WTC11 (cell line): ENCODE results near the gene C1orf167. TPM values are rescaled to one million over a fixed set of nuclear protein-coding genes. Genes with fewer than 3 reads are reported as not detected.
A peak's percentile ranks its signal among the peaks of the same experiment; 100 is the strongest.

ENCODE experiments used
- ATAC-seq: fragments of 200-7000 bp; cut with Tn5 transposase; 2 replicates; pipeline ENCODE4 v1.10.0; 2021; ENCODE audit warnings: mild to moderate bottlenecking, moderate library complexity
- CTCF ChIA-PET: fragments of 300-600 bp; sonication (Branson Sonifier 250); formaldehyde crosslinking; loops from one replicate; lab custom pipeline; 2021; ENCODE audit warnings: antibody characterized with exemption; lab: Charles Lee
- POLR2A ChIA-PET: fragments of 350-600 bp; sonication (Branson Sonifier 250); formaldehyde crosslinking; loops from one replicate; lab custom pipeline; 2021; ENCODE audit warnings: antibody characterized with exemption; lab: Charles Lee
- DNase-seq: peaks from one replicate; pipeline ENCODE4 v3.0.0; 2021; ENCODE audit warnings: low spot score
- H3K27ac Mint-ChIP-seq: 2 replicates; pipeline ENCODE4 v1.8.0; 2021; ENCODE audit warnings: mixed read lengths
- H3K27me3 Mint-ChIP-seq: 2 replicates; pipeline ENCODE4 v1.8.0; 2021; ENCODE audit warnings: low read depth, mild to moderate bottlenecking, moderate library complexity, mixed read lengths
- H3K36me3 Mint-ChIP-seq: 2 replicates; pipeline ENCODE4 v1.8.0; 2021; ENCODE audit warnings: mixed read lengths
- H3K4me1 Mint-ChIP-seq: 2 replicates; pipeline ENCODE4 v1.8.0; 2022; ENCODE audit warnings: mixed read lengths
- H3K4me3 Mint-ChIP-seq: 2 replicates; pipeline ENCODE4 v1.8.0; 2021; ENCODE audit warnings: mild to moderate bottlenecking, moderate library complexity, mixed read lengths
- H3K9me3 Mint-ChIP-seq: 2 replicates; pipeline ENCODE4 v1.8.0; 2021; ENCODE audit warnings: mixed read lengths
- ATF2 ChIP-seq: sonication (generic); formaldehyde crosslinking; IDR thresholded peaks from 2 replicates; pipeline ENCODE4 v1.8.1; 2022; ENCODE audit warnings: low read depth, missing genetic modification reagents, borderline replicate concordance
- CDX4 ChIP-seq: fragments of 250-450 bp; sonication (Bioruptor Pico); IDR thresholded peaks from 2 replicates; pipeline ENCODE4 v1.9.0; 2021; ENCODE audit warnings: moderate library complexity, mild to moderate bottlenecking, inconsistent platforms, borderline replicate concordance
- CTCF ChIP-seq: fragments of 200-600 bp; IDR thresholded peaks from 2 replicates; pipeline ENCODE4 v1.8.0; 2022; ENCODE audit warnings: antibody characterized with exemption
- MAX ChIP-seq: sonication (generic); formaldehyde crosslinking; IDR thresholded peaks from 2 replicates; pipeline ENCODE4 v1.8.0; 2022; ENCODE audit warnings: mild to moderate bottlenecking, missing genetic modification reagents
- MLX ChIP-seq: sonication (generic); formaldehyde crosslinking; IDR thresholded peaks from 2 replicates; pipeline ENCODE4 v1.8.1; 2023; ENCODE audit warnings: mild to moderate bottlenecking, missing genetic modification reagents, moderate library complexity
- SOX15 ChIP-seq: fragments of 250-450 bp; sonication (Bioruptor Pico); IDR thresholded peaks from 2 replicates; pipeline ENCODE4 v1.9.0; 2021; ENCODE audit warnings: mild to moderate bottlenecking
- TEAD1 ChIP-seq: sonication (generic); formaldehyde crosslinking; IDR thresholded peaks from 2 replicates; pipeline ENCODE4 v1.8.0; 2022; ENCODE audit warnings: mild to moderate bottlenecking, missing genetic modification reagents
- TEAD4 ChIP-seq: sonication (generic); formaldehyde crosslinking; IDR thresholded peaks from 2 replicates; pipeline ENCODE4 v1.8.0; 2022; ENCODE audit warnings: mild to moderate bottlenecking, missing genetic modification reagents
- ZBTB21 ChIP-seq: sonication (generic); formaldehyde crosslinking; IDR thresholded peaks from 2 replicates; pipeline ENCODE4 v1.8.1; 2023; ENCODE audit warnings: mild to moderate bottlenecking, missing genetic modification reagents, borderline replicate concordance
- ZNF263 ChIP-seq: sonication (generic); formaldehyde crosslinking; IDR thresholded peaks from 2 replicates; pipeline ENCODE4 v1.8.1; 2022; ENCODE audit warnings: low read depth, mild to moderate bottlenecking, moderate library complexity, missing genetic modification reagents
- ZNF532 ChIP-seq: fragments of 250-450 bp; sonication (Bioruptor Pico); IDR thresholded peaks from 2 replicates; pipeline ENCODE4 v1.9.0; 2021; ENCODE audit warnings: mild to moderate bottlenecking, borderline replicate concordance
- ZNF671 ChIP-seq: fragments of 250-450 bp; sonication (Bioruptor Pico); IDR thresholded peaks from 2 replicates; pipeline ENCODE4 v1.8.0; 2021; ENCODE audit warnings: mild to moderate bottlenecking
- total RNA-seq: library from RNA; stranded (reverse); gene quantifications from 3 replicates; pipeline ENCODE4 v1.2.3, GENCODE V29; 2021

C1orf167 gene
- total RNA-seq, 1 experiment from 2014 or later, result 1.2 TPM

GRCh38 chr1:11719313-11720032 is 42.5 kb upstream of the C1orf167 start:
- ChIA-PET POLR2A (interaction anchor here (0.6 to 1.5 kb wide), 5 partner anchors 12 to 611 kb away, joined by 3 to 5 read pairs (median 4); no protein-coding TSS in a partner anchor), CTCF (interaction anchor here (1.0 to 2.9 kb wide), 25 partner anchors 9 to 240 kb away, joined by 3 to 55 read pairs (median 9); partner anchors contain the start of genes AGTRAP, DISP3, DRAXIN and FBXO2)
- peaks cover 9% of the 10 kb centered on the region for H3K4me1 Mint-ChIP-seq
- no peaks in the 10 kb centered on the region; the same call in 1 of the 2 replicates for H3K36me3 Mint-ChIP-seq
- H3K9me3 Mint-ChIP-seq, result no peaks in the 10 kb centered on the region
- no peak overlapping the region for H3K27ac Mint-ChIP-seq
- DNase-seq (peak; percentile 81), ATAC-seq (peak; percentile 75)
- H3K4me3 Mint-ChIP-seq, result peak overlapping the region; percentile 51
- no peaks in the 10 kb centered on the region; the same call in 1 of the 2 replicates for H3K27me3 Mint-ChIP-seq
- TF ChIP-seq CTCF, result peak; percentile 96
- TF ChIP-seq ZNF671 (CRISPR knock-in tag), result no peak
- TF ChIP-seq TEAD1 (CRISPR knock-in tag), result peak; percentile 55; the same call in 1 of the 2 replicates
- TF ChIP-seq MAX (CRISPR knock-in tag), result peak; percentile 66
- TF ChIP-seq MLX, result 0 out of 2 replicates have a peak, but pooled peaks have one; percentile 24
- TF ChIP-seq ZNF532 (CRISPR knock-in tag), result no peak
- TF ChIP-seq ATF2 (CRISPR knock-in tag), result no peak
- no peak for TF ChIP-seq TEAD4 (CRISPR knock-in tag)
- no peak for TF ChIP-seq ZNF263 (CRISPR knock-in tag)

- H3K9me3 Mint-ChIP-seq, result no peaks in the 10 kb centered on the region
- H3K36me3 Mint-ChIP-seq, result no peaks in the 10 kb centered on the region; the same call in 1 of the 2 replicates
- no peak overlapping the region for H3K27ac Mint-ChIP-seq
- H3K4me1 Mint-ChIP-seq, result peaks cover 14% of the 10 kb centered on the region
- no peak for TF ChIP-seq SOX15 (CRISPR knock-in tag)
- TF ChIP-seq CTCF, result peak; percentile 5; the same call in 1 of the 2 replicates
- no peak for TF ChIP-seq ZBTB21 (CRISPR knock-in tag)
- no peak for TF ChIP-seq CDX4
- TF ChIP-seq, all 79 proteins: peak for 1
- ATAC-seq (no peak), DNase-seq (no peak)
- POLR2A ChIA-PET, result interaction anchor here (0.6 to 1.5 kb wide), 5 partner anchors 12 to 611 kb away, joined by 3 to 5 read pairs (median 4); no protein-coding TSS in a partner anchor
- CTCF ChIA-PET, result interaction anchor here (1.0 to 2.9 kb wide), 25 partner anchors 9 to 241 kb away, joined by 3 to 55 read pairs (median 9); partner anchors contain the start of genes AGTRAP, DISP3, DRAXIN and FBXO2
- H3K4me3 Mint-ChIP-seq, result peak overlapping the region; percentile 51; the same call in 1 of the 2 replicates
- no peaks in the 10 kb centered on the region for H3K27me3 Mint-ChIP-seq
These were observed 42.0 kb upstream of the C1orf167 start for GRCh38 chr1:11720033-11720376.
